8988T (cell line): ENCODE measurements around the gene SERPINI1.
A peak's percentile ranks its signal among the peaks of the same experiment; 100 is the strongest.

Experiments used
- DNase-seq: peaks from one replicate; pipeline ENCODE4 v3.0.0; 2011

SERPINI1 gene, protein sequence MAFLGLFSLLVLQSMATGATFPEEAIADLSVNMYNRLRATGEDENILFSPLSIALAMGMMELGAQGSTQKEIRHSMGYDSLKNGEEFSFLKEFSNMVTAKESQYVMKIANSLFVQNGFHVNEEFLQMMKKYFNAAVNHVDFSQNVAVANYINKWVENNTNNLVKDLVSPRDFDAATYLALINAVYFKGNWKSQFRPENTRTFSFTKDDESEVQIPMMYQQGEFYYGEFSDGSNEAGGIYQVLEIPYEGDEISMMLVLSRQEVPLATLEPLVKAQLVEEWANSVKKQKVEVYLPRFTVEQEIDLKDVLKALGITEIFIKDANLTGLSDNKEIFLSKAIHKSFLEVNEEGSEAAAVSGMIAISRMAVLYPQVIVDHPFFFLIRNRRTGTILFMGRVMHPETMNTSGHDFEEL

GRCh38 chr3:167735233-167736138, at the start of gene SERPINI1:
SERPINI1 (plus strand) TSS chr3:167735721; CDS start chr3:167789129, 53,408 bp downstream.
- DNase-seq: peak; percentile 30

GRCh38 chr3:167691366-167691765, 44.2 kb upstream of the SERPINI1 start:
- no peak for DNase-seq

- no peak for DNase-seq
Measured at GRCh38 chr3:167694121-167694520, 41.4 kb upstream of the SERPINI1 start.

- DNase-seq: no peak
Measured at GRCh38 chr3:167700046-167700445, 35.5 kb upstream of the SERPINI1 start.

- DNase-seq: no peak
Measured at GRCh38 chr3:167700926-167701325, 34.6 kb upstream of the SERPINI1 start.

GRCh38 chr3:167705840-167706239, 29.7 kb upstream of the SERPINI1 start:
- DNase-seq: no peak

- DNase-seq: no peak
Measured at GRCh38 chr3:167709690-167710089, 25.8 kb upstream of the SERPINI1 start.

- no peak for DNase-seq
Measured at GRCh38 chr3:167710552-167710951, 25.0 kb upstream of the SERPINI1 start.

DNA sequence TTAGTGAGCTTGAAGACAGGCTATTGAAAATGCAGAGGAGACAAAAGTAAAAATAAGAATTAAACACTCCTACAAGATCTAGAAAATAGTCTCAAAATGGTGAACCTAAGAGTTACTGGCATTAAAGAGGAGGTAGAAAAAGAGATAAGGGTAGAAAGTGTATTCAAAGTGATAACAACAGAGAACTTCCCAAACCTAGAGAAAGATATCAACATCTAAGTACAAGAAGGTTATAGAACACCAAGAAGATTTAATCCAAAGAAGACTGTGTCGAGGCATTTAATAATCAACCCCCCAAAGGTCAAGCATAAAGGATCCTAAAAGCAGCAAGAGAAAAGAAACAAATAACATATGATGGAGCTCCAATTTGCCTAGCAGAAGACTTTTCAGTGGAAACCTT, 24.1 kb upstream of the SERPINI1 start:
- DNase-seq: no peak

GRCh38 chr3:167712445-167712844, 23.1 kb upstream of the SERPINI1 start:
- DNase-seq: no peak

DNA sequence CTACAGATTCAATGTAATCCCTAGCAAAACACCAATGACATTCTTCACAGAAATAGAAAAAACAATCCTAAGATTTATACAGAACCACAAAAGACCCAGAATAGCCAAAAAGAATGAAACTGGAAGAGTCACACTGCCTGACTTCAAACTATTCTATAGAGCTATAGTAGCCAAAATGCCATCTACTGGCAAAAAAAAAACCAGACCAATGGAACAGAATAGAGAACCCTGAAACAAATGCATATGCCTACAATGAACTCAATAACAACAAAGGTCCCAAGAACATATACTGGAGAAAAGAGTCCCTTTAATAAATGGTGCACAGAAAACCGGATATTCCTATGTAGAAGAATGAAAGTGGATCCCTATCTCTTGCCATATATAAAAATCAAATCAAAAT, 20.6 kb upstream of the SERPINI1 start:
- no peak for DNase-seq

GRCh38 chr3:167716920-167717319, 18.6 kb upstream of the SERPINI1 start:
- no peak for DNase-seq

DNA sequence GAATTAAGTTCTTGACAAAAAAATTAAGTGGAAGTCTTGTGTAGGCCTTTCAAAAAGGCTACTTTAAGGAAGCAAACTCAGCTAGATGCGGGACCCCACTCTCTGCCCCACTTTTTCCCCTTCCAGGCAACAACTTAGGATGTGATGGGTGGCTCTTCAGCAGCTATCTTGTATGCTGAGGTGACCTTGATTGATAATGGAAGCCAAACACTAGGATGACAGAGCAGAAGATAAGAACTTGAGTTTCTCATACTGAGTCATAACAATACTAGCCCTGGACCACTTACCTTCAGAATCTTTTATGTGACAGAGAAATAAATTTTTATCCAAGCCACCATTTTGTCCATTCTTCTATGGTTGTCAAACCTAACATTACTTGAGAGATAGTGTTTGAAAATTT, 16.9 kb upstream of the SERPINI1 start:
- DNase-seq: no peak

DNA sequence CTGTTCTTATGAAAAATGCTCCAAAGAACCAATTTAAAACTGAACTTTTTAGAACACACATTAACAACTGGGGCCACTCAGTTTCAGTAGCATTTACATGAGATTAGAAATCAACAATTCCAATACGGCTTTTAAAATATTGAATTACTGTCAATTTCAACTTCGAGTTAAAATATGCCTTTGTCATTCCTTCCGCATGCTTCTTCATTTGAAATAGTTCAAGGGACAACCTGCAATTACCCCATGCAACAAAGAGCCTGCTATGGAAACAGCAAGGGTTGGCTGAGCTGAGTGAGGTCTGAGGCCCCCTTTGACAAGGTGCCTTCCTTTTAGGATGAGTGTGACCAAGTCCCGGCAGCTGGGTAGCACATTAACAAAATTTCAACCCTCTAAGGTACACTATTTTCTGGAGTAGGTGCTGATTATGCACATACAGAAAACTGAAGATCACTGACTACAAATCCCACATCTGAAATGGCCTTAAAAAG, 12.5 kb upstream of the SERPINI1 start:
- DNase-seq: no peak

GRCh38 chr3:167723872-167724271, 11.6 kb upstream of the SERPINI1 start:
- no peak for DNase-seq

DNA sequence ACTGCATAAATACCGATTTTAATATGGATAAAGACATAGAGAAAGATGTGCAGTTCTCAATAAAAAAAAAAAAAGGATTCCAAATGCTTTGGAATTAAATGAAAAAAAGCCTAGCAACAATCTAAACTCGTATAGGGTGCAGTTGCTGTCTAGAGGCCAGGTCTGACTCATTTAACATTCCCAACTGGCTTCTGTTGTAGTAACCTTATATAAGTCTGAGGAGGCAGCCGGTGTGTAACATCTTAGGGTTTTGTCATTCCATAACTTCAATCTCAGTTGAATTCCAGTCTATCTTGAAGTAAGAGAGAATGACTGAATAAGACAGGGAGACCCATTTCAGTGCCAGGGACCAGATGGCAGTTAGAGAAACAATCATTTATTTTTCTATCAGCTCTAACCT, 7.3 kb upstream of the SERPINI1 start:
- no peak for DNase-seq

DNA sequence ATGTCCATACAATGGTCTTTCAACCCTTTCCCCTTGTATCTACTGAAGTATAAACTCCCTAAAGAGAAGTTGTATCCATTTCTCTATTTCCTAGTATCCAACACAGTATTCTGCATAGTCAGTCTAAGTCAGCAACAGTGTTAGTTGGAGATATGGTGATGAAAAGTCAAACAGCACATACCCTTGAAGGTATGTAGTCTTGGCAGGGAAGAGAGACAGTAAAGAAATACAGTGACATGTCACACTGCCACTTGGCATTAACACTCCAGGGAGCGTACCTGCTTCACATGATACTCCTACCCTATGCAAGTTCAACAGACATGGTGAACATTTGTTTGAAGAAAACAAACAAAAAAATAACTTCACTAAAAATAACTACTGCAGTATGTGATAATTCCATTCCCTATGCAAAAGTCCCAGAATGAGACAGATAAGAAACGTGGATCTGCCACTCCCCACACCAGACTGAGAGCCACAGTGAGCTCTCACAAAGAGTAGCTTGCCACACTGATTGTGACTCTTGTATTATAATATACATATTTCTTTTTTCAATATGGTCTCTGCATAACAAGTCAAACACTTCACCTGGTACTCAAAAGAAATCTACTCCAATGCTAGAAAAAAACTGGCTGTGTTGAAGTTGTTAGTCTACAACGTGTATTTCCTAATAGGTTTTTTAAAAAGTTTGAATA, 6.7 kb upstream of the SERPINI1 start:
- no peak for DNase-seq

DNA sequence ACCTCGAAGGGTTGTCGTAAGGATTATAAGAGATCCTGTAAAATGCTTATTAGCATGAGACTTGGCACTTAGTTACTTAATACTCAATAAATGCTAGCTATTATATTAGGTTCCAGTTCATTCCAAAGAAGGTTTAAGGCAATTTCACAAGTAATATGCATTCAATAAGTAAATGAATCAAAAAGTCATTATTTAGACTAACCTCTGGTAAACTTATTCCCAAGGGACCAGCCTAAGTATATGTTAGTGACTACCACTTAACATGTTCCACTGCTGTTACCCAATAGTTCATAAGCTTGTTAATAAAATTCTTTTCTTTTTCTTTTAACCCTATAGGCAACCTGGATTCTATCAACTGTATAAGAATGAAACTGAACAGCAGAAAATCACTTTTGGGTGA, 5.9 kb upstream of the SERPINI1 start:
- DNase-seq: no peak

DNA sequence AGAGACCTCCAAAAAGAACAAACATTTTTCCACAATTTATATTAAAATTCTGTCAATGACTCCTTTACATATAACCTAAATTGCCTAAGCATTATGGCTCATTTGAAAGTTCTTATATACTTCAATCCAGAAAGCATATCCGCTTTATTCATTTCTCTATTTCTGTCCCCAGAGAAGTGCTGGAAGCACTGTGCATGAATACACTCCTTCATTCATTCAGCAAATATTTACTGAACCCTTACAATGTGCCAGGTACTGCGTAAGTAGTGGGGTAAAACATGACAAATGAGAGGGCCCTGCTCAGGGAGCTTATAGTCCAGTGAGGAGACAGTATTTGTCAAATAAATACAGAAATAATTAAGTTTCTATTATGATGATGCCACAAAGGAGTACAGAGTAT, 4.1 kb upstream of the SERPINI1 start:
- DNase-seq: no peak

DNA sequence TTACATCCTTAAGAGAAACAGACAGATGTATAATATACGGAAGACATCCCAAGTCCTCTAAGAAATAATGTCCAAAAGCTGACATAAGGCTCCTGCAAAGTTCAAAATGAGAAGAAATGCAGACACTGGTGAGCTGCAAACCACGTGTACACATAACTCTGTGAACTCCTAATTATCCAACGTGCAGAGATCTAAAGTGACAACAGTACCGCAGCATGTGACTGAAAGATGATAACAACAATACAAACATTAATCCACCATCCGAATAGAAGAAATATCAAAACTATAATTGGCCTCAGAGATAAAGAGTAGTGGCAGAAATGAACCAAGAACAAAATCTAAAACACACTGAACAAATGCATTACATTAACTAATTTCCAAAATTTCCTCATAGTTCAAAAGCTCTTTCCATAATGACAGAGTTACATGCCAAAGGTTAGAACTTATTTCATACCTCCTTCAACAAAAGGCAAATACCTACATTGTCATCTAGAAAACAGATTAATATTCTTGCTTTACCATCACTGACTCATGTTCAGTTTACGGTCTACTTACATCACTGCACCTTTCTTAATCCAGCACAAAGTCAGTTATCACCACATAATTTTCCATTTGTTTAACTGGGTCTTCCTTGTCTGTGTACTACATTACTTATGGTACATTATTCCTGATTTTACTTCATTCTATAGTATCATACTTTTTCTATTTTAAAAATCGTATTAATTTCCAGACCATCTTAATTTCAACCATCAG, 3.0 kb upstream of the SERPINI1 start:
- DNase-seq: no peak

DNA sequence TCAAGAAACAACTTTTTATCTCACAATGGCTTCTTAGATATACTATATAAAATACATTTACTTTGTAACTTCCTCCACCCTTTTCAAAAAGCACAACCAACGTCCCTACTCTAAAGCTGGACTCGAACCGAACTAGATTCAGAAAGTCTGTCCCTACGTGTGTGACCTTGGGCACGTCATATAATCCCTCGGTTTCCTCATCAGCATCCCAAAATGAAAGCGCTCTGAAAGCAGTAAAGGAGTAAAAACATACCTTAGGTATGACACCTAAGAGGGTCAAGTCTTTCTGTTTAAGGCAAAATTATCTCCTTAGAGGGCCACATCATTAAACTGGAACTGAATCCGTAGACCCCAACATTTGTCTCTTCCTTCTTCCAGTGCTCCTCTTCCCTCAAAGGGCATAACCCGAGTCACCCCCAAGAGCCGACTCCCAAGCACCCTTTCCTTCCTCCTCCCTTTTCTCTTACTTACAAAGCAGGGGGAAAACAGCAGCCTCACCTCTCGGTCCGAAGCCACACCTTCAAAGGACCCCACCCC, 1.5 kb upstream of the SERPINI1 start:
- no peak for DNase-seq
